B cell (primary cell): ENCODE measurements around the gene GGCT. TPM values are rescaled to one million over a fixed set of nuclear protein-coding genes. Genes with fewer than 3 reads are reported as not detected.

Experiments
- ATAC-seq: fragments of 200-7000 bp; cut with Tn5 transposase; one replicate; pipeline ENCODE4 v1.10.0; 2021; ENCODE audit warnings: low read depth, mild to moderate bottlenecking, moderate number of reproducible peaks, moderate library complexity
- CTCF ChIA-PET: fragments of 350-600 bp; sonication (Branson Sonifier 250); formaldehyde crosslinking; loops from one replicate; lab custom pipeline; 2021; ENCODE audit warnings: antibody characterized with exemption, inconsistent platforms; lab: Charles Lee
- POLR2A ChIA-PET: fragments of 350-600 bp; sonication (Branson Sonifier 250); formaldehyde crosslinking; loops from one replicate; lab custom pipeline; 2021; ENCODE audit warnings: antibody characterized with exemption; lab: Charles Lee
- DNase-seq: peaks from one replicate; pipeline ENCODE4 v3.0.0; 2013
- H2AFZ ChIP-seq: 2 replicates; pipeline ENCODE4 v1.6.1; 2012; ENCODE audit warnings: mild to moderate bottlenecking, low read depth, low read length; ENCODE audit not compliant: insufficient read depth, poor library complexity, severe bottlenecking
- H3K27ac ChIP-seq, 2 donors: 1 replicate in 1 of 2; 2 replicates in 1 of 2; pipeline ENCODE4 v1.5.1; 2012 to 2013; ENCODE audit warnings: low read length in 2 of 2, mild to moderate bottlenecking in 2 of 2, moderate library complexity in 1 of 2
- H3K27me3 ChIP-seq, 4 experiments: fragments of 200-600 bp in 1 of 4; sonication (generic) in 1 of 4; replicated peaks in 1 of 4; 1 replicate in 2 of 4; 2 replicates in 2 of 4; pipeline versions ENCODE4 v1.6.1 to v1.7.0; 2013 to 2016; ENCODE audit warnings: low read length in 3 of 4, mild to moderate bottlenecking in 2 of 4, mixed read lengths in 1 of 4, moderate library complexity in 1 of 4; ENCODE audit not compliant: insufficient read depth in 4 of 4, control insufficient read depth in 3 of 4; ENCODE audit errors: control extremely low read depth in 1 of 4
- H3K36me3 ChIP-seq, 2 experiments: replicated peaks in 1 of 2; 1 replicate in 1 of 2; 2 replicates in 1 of 2; pipeline versions ENCODE4 v1.6.1 to v1.7.1; 2013; ENCODE audit warnings: low read length in 1 of 2; ENCODE audit not compliant: insufficient read depth in 2 of 2, control insufficient read depth in 1 of 2; ENCODE audit errors: control extremely low read depth in 1 of 2, extremely low read depth in 1 of 2
- H3K4me1 ChIP-seq, 2 donors: fragments of 200-600 bp in 1 of 2; sonication (generic) in 1 of 2; 1 replicate in 1 of 2; 2 replicates in 1 of 2; pipeline versions ENCODE4 v1.5.1 to v1.6.1; 2013 to 2017; ENCODE audit warnings: low read length in 2 of 2; ENCODE audit not compliant: control insufficient read depth in 2 of 2, insufficient read depth in 2 of 2
- H3K4me2 ChIP-seq: replicated peaks from 2 replicates; pipeline ENCODE3; 2012; ENCODE audit warnings: mild to moderate bottlenecking, low read depth, low read length; ENCODE audit not compliant: poor library complexity, severe bottlenecking
- H3K4me3 ChIP-seq, 5 experiments: fragments of 200-600 bp in 1 of 5; sonication (generic) in 1 of 5; 1 replicate in 3 of 5; 2 replicates in 2 of 5; pipeline versions ENCODE4 v1.5.1 to v1.7.0; 2011 to 2016; ENCODE audit warnings: low read length in 4 of 5, mild to moderate bottlenecking in 4 of 5, low read depth in 2 of 5, control low read depth in 1 of 5, moderate library complexity in 1 of 5; ENCODE audit not compliant: insufficient read depth in 1 of 5; ENCODE audit errors: control extremely low read depth in 1 of 5, extremely low read depth in 1 of 5
- H3K79me2 ChIP-seq: fragments of 200-600 bp; sonication (generic); one replicate; pipeline ENCODE4 v1.6.0; 2016; ENCODE audit warnings: low read length; ENCODE audit not compliant: control insufficient read depth, insufficient read depth
- H3K9ac ChIP-seq: fragments of 200-600 bp; sonication (generic); 2 replicates; pipeline ENCODE4 v1.6.1; 2017; ENCODE audit warnings: mild to moderate bottlenecking, low read length, moderate library complexity
- H3K9me3 ChIP-seq, 3 donors: one replicate each; pipeline versions ENCODE4 v1.6.1 to v1.7.1; 2013; ENCODE audit warnings: low read length in 2 of 3; ENCODE audit not compliant: control insufficient read depth in 2 of 3, insufficient read depth in 1 of 3; ENCODE audit errors: control extremely low read depth in 1 of 3
- H4K20me1 ChIP-seq: 2 replicates; pipeline ENCODE4 v1.6.0; 2012; ENCODE audit warnings: mild to moderate bottlenecking, low read length; ENCODE audit not compliant: insufficient read depth, control insufficient read depth, poor library complexity, severe bottlenecking
- H3K27ac Mint-ChIP-seq: one replicate; pipeline ENCODE4 v1.8.0; 2021; ENCODE audit warnings: mixed read lengths
- H3K27me3 Mint-ChIP-seq: one replicate; pipeline ENCODE4 v1.8.0; 2021; ENCODE audit warnings: mixed read lengths
- H3K4me1 Mint-ChIP-seq: one replicate; pipeline ENCODE4 v1.8.0; 2021; ENCODE audit warnings: mixed read lengths
- H3K4me3 Mint-ChIP-seq: one replicate; pipeline ENCODE4 v1.8.0; 2021; ENCODE audit warnings: mixed read lengths
- H3K9me3 Mint-ChIP-seq: one replicate; pipeline ENCODE4 v1.8.0; 2022; ENCODE audit warnings: mixed read lengths; ENCODE audit not compliant: insufficient read depth
- EZH2 ChIP-seq: IDR thresholded peaks from 2 replicates; pipeline ENCODE4 v1.6.1; 2012; ENCODE audit warnings: borderline replicate concordance, low read depth, mild to moderate bottlenecking, moderate library complexity, low read length; ENCODE audit not compliant: insufficient read depth, poor library complexity, severe bottlenecking
- WGBS: methylation state at CpG from one replicate; pipeline ENCODE4 v1.1.5; 2013; ENCODE audit warnings: missing lambda C conversion rate; ENCODE audit not compliant: insufficient coverage; 5-methylcytosine and 5-hydroxymethylcytosine counted together
- intact Hi-C: fragments of 100-400 bp; cut with micrococcal nuclease; formaldehyde crosslinking; loops from one replicate; pipeline ENCODE4 v1.10.0; 2022
- polyA plus RNA-seq: library from polyadenylated mRNA; depleted of rRNA; stranded (reverse); fragments of >200 nt; gene quantifications from 2 replicates; pipeline ENCODE4 v1.2.3, GENCODE V29; 2012
- total RNA-seq, 2 donors: library from RNA; stranded (reverse); fragments of 120-200 nt in 1 of 2; gene quantifications; 1 replicate in 1 of 2; 2 replicates in 1 of 2; pipeline versions ENCODE4 v1.2.3 to v1.2.4, GENCODE V29; 2013 to 2022
- TF ChIP-seq, protein P1 (sequence below): fragments of 200-600 bp; IDR thresholded peaks from one replicate; pipeline ENCODE4 v1.8.0; 2022; ENCODE audit warnings: antibody characterized with exemption, mild to moderate bottlenecking

Gene GGCT
- total and polyA plus RNA-seq, 2 donors (not counting 1 experiment from before 2014, with no cell fraction given) = 8.1 to 12.5 TPM

DNA sequence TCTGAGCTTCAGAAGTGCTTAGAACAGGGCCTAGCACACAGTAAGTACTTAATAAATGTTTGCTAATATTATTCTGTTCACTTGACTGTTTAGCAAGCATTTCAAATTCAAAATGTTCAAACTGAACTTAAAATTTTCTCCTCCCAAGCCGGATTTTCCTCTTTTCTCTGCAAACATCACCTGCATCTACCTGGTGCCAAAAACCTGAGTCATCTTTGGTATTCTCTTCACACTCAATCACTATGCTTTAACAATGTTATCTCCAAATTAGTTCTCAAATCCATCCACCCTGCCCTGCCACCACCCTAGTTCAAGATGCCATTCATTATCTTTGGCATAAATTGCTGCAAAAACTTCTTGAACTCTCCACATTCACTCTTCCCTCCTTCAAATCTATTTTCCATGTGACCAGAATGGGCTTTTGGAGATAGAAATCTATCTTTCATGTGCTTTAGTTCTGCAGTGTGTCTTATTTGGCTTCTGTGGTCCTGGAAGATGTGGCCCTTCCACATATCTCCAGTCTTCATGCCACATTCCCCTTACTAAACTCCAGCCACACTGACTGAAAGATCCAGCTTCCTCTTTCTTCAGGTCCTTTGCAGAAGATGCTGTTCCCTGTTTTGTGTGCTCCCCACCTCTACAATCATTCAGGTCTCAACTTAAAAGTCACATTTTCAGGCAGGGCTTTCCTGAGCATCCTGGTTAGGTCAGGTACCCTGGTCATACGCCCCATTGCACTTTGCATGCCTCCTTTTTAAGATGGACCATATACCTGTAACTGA, 2.0 kb downstream of the GGCT start:
- Histone ChIP-seq H3K4me3 (no peak overlapping the region), H2AFZ (no peak overlapping the region), H3K9ac (no peak overlapping the region), H3K27me3 (no peaks in the 10 kb centered on the region), H3K9me3 (peaks cover 0 to 2% (median 0%) of the 10 kb centered on the region in 3 donors), H3K4me1 (peaks cover 18 to 20% of the 10 kb centered on the region in 2 donors), H3K4me2 (peak overlapping the region; percentile 76), H3K79me2 (peaks cover 39% of the 10 kb centered on the region), H3K36me3 (peaks cover 0 to 2% of the 10 kb centered on the region in 2 experiments), H4K20me1 (no peaks in the 10 kb centered on the region), H3K27ac (no peak overlapping the region)
- Mint-ChIP-seq H3K27me3 (no peaks in the 10 kb centered on the region), H3K27ac (no peak overlapping the region), H3K4me3 (peak overlapping the region; percentile 93), H3K4me1 (peaks cover 33% of the 10 kb centered on the region), H3K9me3 (no peaks in the 10 kb centered on the region)
- WGBS = 92% methylated on average over 2 of the region's 2 CpGs
- ATAC-seq (no peak), DNase-seq (no peak)
- CTCF ChIA-PET = interaction anchor here (0.8 kb wide), 1 partner anchor 24 kb away, joined by 3 read pairs; the partner anchor contains the start of gene NOD1
- POLR2A ChIA-PET = no interaction called here
- TF ChIP-seq, protein P1, sequence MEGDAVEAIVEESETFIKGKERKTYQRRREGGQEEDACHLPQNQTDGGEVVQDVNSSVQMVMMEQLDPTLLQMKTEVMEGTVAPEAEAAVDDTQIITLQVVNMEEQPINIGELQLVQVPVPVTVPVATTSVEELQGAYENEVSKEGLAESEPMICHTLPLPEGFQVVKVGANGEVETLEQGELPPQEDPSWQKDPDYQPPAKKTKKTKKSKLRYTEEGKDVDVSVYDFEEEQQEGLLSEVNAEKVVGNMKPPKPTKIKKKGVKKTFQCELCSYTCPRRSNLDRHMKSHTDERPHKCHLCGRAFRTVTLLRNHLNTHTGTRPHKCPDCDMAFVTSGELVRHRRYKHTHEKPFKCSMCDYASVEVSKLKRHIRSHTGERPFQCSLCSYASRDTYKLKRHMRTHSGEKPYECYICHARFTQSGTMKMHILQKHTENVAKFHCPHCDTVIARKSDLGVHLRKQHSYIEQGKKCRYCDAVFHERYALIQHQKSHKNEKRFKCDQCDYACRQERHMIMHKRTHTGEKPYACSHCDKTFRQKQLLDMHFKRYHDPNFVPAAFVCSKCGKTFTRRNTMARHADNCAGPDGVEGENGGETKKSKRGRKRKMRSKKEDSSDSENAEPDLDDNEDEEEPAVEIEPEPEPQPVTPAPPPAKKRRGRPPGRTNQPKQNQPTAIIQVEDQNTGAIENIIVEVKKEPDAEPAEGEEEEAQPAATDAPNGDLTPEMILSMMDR = no peak
- no peak for TF ChIP-seq EZH2
- intact Hi-C loops = loop anchor here (5.0 to 10.0 kb wide), 2 partner anchors 55 to 368 kb away; partner anchors contain the start of gene MTURN

GRCh38 chr7:30501264-30501663, 3.4 kb downstream of the GGCT start:
- peaks cover 39% of the 10 kb centered on the region for H3K79me2 ChIP-seq
- DNase-seq (no peak), ATAC-seq (no peak)
- no peak overlapping the region for H3K27ac ChIP-seq
- H2AFZ ChIP-seq = no peak overlapping the region
- CTCF ChIA-PET = interaction anchor here (1.6 kb wide), 1 partner anchor 9 kb away, joined by 3 read pairs; no protein-coding TSS in a partner anchor
- no CpG with 5 or more reads among the region's 5 CpGs for WGBS
- Mint-ChIP-seq H3K9me3 (no peaks in the 10 kb centered on the region), H3K4me1 (peaks cover 33% of the 10 kb centered on the region), H3K27me3 (no peaks in the 10 kb centered on the region), H3K4me3 (no peak overlapping the region), H3K27ac (no peak overlapping the region)
- H3K4me3 ChIP-seq = no peak overlapping the region
- POLR2A ChIA-PET = no interaction called here
- H3K9me3 ChIP-seq = no peaks in the 10 kb centered on the region
- H3K4me2 ChIP-seq = no peak overlapping the region
- no peaks in the 10 kb centered on the region for H3K27me3 ChIP-seq
- H3K9ac ChIP-seq = no peak overlapping the region
- intact Hi-C loops = loop anchor here (5.0 to 10.0 kb wide), 2 partner anchors 54 to 366 kb away; partner anchors contain the start of gene MTURN
- H4K20me1 ChIP-seq = no peaks in the 10 kb centered on the region
- TF ChIP-seq, protein P1 = no peak
- H3K4me1 ChIP-seq = peaks cover 18 to 20% of the 10 kb centered on the region in 2 donors
- peaks cover 3 to 8% of the 10 kb centered on the region in 2 experiments for H3K36me3 ChIP-seq
